ENCODE results near the gene APOBEC3C. TPM values are rescaled to one million over a fixed set of nuclear protein-coding genes. Genes with fewer than 3 reads are reported as not detected.
A peak's percentile ranks its signal among the peaks of the same experiment; 100 is the strongest.

Gene APOBEC3C
- 10 to 100 TPM; 11.0 to 20.5 (median 15.3) TPM for total RNA-seq
- 10 to 100 TPM in 2 of 3 donors, 1 to 10 TPM in 1; 5.3 to 33.6 (median 12.0) TPM for polyA plus RNA-seq

- peak; percentile 40 to 91 (median 80) for TF ChIP-seq POLR2AphosphoS5 (IDR thresholded peaks at IDR 0.05)
- peak in 1 of 2 donors; percentile 32 for TF ChIP-seq POLR2A (IDR thresholded peaks at IDR 0.05)
- no peak for TF ChIP-seq CTCF (IDR thresholded peaks at IDR 0.05)
- no peak for TF ChIP-seq EP300 (IDR thresholded peaks at IDR 0.05)
- Histone ChIP-seq H3K4me1 (peaks cover 0 to 26% (median 19%) of the 10 kb centered on the region in 4 donors), H3K27me3 (no peaks in the 10 kb centered on the region), H3K4me3 (peak within 1 kb of the TSS; percentile 37 to 64 (median 58)), H3K9me3 (no peaks in the 10 kb centered on the region), H3K36me3 (no peaks in the 10 kb centered on the region), H3K27ac (peak within 1 kb of the TSS; percentile 80 to 91 (median 88))
- intact Hi-C loops (cut with DNase I) = loop anchor here (5.0 kb wide), 1 partner anchor 303 kb away; the partner anchor contains the start of gene RPL3
- peak; percentile 94 for DNase-seq
- WGBS, 2 donors = 1 to 11% methylated on average over 18 of the region's 18 CpGs
Measured at GRCh38 chr22:39013942-39014722, at the start of gene APOBEC3C. Gene APOBEC3C, plus strand, starts transcription at chr22:39014257. Its CDS starts 106 bp downstream, at chr22:39014363.

- intact Hi-C loops (cut with DNase I) = no loop called here
- WGBS, 2 donors = 47 to 78% methylated on average over 7 of the region's 7 CpGs
- Histone ChIP-seq H3K4me3 (no peak overlapping the region), H3K9me3 (no peaks in the 10 kb centered on the region), H3K27me3 (no peaks in the 10 kb centered on the region), H3K4me1 (no peaks in the 10 kb centered on the region), H3K36me3 (no peaks in the 10 kb centered on the region), H3K27ac (no peak overlapping the region)
- TF ChIP-seq CTCF (IDR thresholded peaks at IDR 0.05) = no peak
- no peak for TF ChIP-seq EP300 (IDR thresholded peaks at IDR 0.05)
- no peak for TF ChIP-seq POLR2A (IDR thresholded peaks at IDR 0.05)
- TF ChIP-seq POLR2AphosphoS5 (IDR thresholded peaks at IDR 0.05) = no peak
- no peak for DNase-seq
Measured at GRCh38 chr22:38964306-38964705, 49.8 kb upstream of the APOBEC3C start.

GRCh38 chr22:38964989-38965388, 49.1 kb upstream of the APOBEC3C start:
- DNase-seq = no peak
- Histone ChIP-seq H3K27me3 (no peaks in the 10 kb centered on the region), H3K36me3 (no peaks in the 10 kb centered on the region), H3K4me1 (no peaks in the 10 kb centered on the region), H3K27ac (no peak overlapping the region), H3K4me3 (no peak overlapping the region), H3K9me3 (no peaks in the 10 kb centered on the region)
- intact Hi-C loops (cut with DNase I) = no loop called here
- 57 to 75% methylated on average over 4 of the region's 4 CpGs for WGBS, 2 donors
- TF ChIP-seq EP300 (IDR thresholded peaks at IDR 0.05) (no peak), POLR2AphosphoS5 (IDR thresholded peaks at IDR 0.05) (no peak), POLR2A (IDR thresholded peaks at IDR 0.05) (no peak), CTCF (IDR thresholded peaks at IDR 0.05) (no peak)

GRCh38 chr22:38965614-38966379, 48.3 kb upstream of the APOBEC3C start:
- WGBS, 2 donors = 88 to 91% methylated on average over 14 of the region's 14 CpGs

More at GRCh38 chr22:38965614-38966379, 48.3 kb upstream of the APOBEC3C start:
- H3K27me3 ChIP-seq = no peaks in the 10 kb centered on the region
- H3K36me3 ChIP-seq = no peaks in the 10 kb centered on the region
- no peak overlapping the region for H3K4me3 ChIP-seq
- intact Hi-C loops (cut with DNase I) = no loop called here
- no peaks in the 10 kb centered on the region for H3K9me3 ChIP-seq
- H3K4me1 ChIP-seq = no peaks in the 10 kb centered on the region
- no peak for DNase-seq
- no peak overlapping the region for H3K27ac ChIP-seq
- TF ChIP-seq CTCF (IDR thresholded peaks at IDR 0.05) (no peak), EP300 (IDR thresholded peaks at IDR 0.05) (no peak), POLR2A (IDR thresholded peaks at IDR 0.05) (no peak), POLR2AphosphoS5 (IDR thresholded peaks at IDR 0.05) (no peak)
